GM21717 (cell line): ENCODE measurements around the gene SGCE.

Experiments used
- ATAC-seq: cut with Tn5 transposase; IDR thresholded peaks from one replicate; pipeline ENCODE4 v1.9.1; 2021; ENCODE audit warnings: mild to moderate bottlenecking, moderate library complexity; ENCODE audit not compliant: unreplicated experiment

Gene SGCE

DNA sequence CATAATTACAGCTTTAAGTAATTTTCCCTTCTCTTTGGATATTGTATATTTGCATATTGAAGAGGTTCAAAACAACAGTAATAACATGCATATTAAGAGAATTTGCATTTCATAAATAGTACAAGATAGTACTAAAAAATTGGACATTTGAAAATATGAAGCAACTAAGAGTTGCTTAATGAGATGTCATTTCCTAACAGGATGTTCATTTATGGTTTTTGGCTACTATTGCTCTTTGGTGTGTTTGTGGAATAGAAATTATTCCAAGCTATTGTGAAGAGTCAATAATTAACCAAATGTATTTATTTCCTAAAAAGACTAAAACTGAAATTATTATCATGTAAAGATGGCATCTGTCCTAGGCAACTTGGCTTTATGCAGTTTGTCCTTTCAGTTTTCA is 4.1 kb upstream of the SGCE start:
- ATAC-seq = no peak

DNA sequence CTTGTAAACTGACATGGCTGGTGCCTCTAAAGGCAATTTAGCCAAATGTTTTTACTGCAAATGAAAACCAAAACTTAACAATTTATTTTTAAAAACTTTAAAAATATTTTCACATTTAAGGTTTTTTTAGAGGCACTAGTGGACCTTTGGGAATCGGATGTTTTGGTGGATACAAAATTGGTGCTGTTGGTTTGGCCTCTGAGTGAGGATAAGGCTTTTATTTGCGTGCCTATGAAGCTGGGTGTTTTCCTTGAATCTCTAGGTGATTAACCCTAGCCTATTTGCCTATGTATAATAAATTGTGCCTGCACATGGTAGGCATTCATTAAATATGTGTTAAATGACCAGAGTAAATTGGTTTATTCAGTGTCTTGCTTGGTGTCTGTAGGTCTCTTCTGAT is 2.9 kb upstream of the SGCE start:
- no peak for ATAC-seq

DNA sequence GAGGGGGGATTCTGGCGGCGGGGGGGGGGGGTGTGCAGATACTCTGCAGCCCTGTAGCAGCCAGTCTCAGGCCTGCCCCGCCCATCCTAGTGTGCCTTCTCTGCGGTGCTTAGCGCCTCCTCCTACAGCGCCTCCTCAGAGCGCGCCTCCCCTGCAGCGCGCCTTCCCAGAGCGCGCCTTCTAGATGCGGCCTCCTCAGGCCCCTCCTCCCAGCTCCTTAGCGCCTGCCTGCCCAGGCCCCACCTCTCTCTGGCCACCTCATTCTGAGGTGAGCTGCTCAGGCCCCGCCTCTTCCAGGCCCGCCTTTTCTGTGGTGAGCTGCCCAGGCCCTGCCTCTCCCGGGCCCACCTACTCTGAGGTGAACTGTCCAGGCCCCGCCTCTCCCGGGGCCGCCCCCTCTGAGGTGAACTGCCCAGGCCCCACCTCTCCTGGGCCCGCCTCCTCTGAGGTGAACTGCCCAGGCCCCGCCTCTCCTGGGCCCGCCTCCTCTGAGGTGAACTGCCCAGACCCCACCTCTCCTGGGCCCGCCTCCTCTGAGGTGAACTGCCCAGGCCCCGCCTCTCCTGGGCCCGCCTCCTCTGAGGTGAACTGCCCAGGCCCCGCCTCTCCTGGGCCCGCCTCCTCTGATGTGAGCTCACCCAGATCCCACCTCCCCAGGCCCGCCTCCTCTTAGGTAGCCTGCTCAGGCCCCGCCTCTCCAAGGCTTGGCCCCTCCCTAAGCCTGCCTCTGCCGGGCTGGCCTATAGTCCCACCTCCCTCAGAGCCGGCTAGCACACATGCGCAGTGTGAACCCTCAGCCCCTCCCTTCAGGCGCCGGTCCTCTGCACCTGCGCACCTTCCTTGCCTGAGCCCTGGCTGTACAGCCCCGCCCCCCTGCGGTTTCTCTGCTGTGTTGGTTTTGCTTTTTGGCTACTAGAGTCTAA is 2.1 kb upstream of the SGCE start:
- ATAC-seq = peak; percentile 87

DNA sequence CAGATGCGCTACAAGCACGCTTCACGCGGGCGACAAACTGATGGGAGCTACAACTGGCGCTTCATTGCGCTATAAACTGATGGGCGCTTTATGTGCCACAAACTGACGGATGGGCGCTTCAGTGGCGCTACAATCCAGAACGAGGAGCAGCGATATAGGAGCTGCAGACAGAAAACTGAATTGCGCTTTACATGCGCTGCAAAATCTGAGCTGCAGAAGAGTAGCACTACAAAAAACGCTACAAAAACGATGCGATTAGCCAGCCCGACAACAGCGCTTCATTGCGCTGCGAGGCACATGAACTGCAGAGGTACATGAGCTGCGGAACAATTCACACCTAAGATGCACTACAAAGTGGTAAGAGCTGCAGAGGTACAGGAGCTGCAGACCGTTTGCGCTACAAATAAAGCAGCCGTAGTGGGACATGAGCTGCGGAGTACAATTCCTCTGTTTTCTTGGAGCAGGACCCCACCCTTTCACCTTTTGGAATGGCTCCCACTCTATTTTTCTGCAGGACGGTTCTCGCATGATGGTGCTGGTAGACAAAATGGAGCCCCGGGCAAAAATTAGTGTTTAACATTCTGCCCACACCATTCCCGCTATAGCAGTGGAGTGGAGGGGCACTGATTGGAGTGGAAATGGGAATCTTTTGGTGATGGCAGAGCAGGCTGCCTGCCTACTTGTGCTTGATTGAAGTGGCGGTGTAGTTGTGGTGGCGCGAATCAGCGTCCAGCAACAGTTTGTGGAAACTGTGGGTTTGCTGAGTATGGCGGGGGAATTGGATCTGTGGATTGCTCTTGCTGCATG is 1.2 kb upstream of the SGCE start:
- ATAC-seq = no peak

DNA sequence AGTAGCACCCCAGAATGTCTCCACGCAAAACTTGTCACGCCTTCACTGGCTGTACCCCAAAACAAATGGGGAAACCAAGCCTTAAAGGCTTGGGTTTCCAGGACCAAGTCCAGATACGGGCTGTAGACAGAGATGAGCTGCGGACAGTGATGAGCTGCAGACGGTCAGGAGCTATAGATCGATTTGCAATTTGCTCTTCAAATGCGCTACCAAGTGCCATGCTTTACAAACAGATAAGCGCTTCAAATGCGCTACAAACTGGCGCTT is 658 bp upstream of the SGCE start:
- no peak for ATAC-seq

DNA sequence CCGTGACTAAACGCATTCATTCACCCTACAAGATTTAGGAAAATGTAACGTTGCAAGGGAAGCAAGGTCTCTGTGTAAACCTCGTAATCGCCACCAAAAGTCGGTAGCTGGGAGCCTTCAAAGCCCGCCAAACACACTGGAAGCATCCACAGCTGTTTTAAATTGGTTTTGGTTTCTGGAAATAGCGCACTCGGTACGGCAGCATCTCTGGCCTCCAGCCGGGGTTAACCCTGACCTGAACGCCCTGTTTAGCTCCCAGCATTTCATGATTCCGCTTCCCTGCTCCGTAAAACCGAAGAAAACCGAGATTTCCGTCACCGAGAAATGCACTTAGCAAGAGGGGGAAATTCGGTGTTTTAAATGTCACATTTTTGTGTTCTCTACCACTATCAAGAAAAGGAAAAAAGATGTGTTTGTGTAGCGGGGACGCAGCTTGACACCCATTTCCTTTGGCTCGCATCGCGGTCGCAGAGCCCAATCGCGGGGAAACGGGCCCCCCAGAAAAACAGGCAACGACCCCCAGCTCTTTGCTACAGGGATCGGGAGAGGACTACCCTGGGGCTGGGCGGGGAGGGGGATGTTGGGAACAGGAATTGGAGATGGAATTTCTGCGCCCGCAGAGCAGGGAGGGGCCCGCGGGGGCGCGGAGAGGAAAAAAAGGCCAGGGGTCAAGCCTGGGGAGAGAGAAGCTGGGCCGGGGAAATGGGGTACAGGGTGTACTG is 646 bp downstream of the SGCE start:
- ATAC-seq = no peak

DNA sequence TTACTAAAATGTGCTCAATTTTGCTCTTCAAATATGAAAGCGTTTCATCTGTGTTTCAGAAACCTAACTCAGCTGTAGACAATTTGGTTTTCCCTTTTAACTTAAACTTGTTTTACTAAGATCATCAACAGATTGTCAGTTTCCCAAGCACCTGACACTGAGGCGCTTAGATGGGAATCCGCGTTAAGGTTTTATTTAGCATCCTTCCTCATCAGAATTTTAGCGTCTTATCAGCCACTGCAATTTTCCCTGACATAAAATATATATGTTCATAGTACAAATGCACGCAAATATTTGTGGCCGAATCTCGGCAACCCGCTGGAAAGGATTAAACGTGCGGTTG is 1.2 kb downstream of the SGCE start:
- ATAC-seq = no peak

DNA sequence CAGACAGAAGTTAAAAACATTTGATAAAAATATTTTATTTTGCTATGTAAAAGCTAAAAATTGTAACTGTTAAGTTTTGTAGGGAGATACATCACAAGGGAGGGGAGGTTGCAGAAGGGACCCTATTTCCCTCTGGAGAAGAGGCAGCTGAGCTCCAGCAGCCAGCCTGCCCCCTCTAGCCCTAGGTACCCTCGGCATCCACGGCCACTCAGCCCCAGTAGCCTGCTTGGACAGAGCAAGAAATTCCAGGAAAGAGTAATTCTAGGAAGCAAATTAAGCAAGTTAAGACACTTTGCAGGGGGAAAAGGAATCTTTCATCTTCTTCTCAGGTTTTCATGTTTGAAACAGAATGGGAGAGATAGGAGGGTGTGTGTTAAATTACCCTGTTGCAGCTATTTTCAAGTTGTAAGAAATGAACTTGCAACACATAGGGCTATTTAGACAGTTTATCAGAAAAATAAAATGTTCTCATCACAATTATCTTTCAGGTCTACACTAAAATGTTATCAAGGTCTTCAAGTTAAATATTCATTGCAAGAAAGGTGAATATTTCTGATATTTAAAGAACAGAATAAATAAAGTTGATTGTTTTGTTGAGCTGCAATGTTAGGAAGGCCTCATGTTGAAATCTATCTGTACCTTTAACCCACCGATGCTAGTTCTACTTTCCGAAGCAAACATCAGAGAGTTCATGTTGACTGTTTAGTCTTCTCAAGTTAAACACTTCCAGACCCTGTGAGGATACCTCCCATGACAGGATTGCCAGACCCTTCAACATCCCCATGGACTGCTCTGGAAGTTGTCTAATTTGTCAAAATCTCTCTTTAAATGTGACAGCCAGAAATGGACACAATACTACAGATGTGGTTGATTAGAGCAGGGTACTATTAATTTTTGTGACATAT is 5.5 kb downstream of the SGCE start:
- ATAC-seq = no peak

DNA sequence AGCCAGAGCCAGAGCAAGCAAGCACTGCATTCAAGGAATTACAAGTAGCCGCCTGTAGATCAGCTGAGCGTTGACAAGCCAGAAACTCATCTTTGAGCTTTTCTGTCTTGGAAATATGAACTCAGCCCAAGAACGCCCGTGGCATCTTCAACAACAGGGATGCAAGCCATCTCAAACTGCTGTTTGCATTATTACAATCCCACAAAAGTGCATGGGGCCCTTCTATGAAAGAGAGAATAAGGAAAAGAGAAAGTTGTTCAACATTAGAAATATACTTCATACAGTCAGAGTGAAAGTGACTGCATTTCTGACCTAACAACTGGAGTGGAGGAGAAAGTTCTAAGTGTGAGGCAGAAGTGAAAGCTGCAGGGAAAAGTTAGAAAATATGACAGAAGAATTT is 6.5 kb downstream of the SGCE start:
- ATAC-seq = peak; percentile 91

DNA sequence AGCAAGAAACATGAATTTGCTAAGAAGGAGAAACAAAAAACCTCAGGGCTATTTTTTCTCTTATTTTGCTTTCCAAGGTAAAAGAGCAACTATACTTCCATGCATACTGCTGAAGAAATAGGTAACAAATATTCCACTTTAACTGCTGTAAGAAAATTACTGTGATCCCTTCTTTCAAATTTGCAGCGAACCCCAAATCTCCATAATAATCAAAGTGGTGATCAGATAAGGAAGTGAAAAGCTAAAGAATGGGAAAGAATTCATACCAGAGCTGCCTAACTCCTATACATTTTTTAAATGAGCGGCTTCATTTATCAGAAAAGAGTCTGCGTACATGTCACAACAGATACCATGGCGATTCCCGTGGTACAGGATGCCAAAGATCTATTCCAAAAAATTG is 7.2 kb downstream of the SGCE start:
- no peak for ATAC-seq

DNA sequence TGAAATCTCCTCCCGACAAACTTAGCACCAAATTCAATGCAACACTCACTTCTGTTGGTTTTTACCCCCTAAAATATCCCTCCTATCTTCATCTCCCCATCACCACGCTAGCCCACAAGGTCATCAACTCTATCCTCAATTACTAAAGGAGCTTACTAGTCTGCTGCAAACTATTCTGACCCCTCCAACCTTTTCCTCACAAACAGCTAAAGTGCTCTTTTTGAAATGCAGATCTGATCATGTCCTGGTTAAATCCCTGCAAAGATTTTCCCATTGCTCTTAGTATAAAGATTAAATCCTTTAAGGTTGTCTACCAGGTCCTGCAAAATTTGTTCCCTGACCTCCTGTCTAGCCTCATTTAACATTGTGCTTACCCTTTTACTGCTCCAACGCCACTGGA is 8.6 kb downstream of the SGCE start:
- no peak for ATAC-seq

DNA sequence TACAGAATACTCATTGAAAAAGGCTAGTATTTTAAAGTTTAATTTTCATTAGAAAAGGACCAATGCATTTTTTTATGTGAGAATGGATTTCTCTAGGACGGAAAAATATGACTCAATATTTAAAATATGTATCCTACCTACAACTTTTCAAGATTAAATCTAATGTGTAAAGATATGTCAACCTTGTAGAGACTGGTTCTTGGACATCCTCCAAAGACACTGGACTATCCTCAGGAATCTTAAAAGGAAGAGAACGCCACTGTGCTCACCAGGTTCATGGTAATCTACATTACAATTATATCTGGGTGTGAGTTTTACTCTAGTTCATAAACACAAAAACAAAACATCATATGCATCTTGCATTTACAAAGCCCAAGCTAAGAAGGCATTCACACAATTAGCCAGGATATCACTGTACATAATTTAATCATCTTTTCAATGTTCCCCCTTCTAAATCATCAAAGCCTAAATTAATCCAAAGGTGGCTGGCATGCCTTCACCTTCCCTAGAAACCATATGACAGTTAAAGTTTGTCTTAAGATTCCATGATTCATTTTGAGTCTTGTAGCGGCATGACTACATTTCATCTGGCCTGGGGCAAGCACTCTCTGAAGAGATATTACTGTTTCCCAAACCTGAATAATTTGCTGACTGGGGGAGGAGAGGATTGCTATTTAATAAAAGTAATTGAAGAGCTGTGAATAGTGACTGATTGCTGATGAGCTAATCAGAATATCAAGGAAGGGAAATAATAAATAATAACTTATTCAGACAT is 12.0 kb downstream of the SGCE start:
- ATAC-seq = no peak

DNA sequence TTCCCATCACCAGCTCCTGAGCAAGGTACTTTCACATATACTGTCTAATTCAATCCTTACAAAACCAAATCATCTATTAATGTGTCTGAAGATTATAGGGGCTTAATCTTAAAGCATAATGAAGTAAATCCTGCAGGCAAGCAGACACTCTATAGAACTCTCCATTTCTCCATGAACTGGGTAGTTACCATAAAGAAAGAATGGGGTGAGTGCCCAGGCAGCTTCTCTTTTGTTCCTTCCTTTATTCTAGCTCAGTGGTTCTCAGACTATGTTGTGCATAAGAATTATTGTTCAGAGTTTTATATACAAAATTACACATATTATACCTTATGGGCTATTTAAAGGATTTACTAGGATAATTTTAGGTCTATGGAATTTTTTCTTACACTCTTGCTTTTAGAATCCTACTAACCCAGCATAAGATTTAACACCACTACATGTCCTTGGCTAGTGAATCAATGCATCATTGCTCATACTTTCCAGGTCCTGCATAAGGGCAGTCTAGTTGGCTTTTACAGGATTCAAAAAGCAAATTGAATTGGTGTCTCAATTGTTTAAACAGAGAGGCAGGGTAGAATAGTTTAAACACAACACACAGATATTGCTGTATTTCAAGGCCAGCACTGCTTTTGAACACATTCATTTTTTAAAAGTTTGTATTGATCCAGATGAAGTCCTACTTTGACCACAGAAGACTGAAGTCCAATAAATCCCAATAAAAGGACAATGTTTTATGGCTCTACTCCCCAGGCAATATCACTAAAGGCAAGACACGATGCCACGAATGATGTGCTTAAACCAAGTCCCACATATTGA is 12.9 kb downstream of the SGCE start:
- no peak for ATAC-seq

DNA sequence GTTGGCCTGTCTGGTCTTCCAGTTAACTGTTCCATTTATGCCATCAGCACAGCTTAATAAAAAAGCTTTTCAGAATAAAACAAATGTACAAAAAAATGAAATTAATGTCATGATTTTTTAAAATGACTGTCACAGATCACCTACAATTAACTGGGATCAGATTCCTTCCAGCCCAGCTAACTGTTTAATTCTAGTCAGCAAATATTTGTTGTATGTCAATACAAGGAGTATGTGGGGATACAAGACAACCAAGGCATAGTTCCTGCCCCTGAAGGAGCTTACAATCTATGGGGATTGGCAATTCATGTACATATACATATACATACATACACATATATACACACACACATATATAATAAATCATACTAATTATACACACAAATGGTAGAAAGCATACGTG is 16.5 kb downstream of the SGCE start:
- no peak for ATAC-seq

DNA sequence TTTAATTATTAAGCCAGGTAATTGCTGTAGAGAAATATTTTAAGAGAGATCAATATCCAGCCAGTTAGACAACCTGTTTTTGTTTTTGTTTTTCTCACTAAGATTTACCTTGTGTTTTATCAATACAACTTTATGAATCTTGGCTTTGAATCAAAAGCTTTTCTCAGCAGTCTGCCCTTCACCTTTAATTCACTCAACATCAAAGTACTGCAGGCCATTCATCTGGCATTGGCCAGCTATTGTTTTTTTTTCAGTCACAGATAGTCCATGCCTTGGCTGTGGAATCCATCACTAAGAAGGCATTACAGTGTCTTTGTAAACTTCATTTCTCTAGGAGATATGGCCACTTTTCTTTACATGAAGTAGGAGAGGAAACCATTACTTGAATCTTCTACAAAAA is 20.2 kb downstream of the SGCE start:
- ATAC-seq = no peak

DNA sequence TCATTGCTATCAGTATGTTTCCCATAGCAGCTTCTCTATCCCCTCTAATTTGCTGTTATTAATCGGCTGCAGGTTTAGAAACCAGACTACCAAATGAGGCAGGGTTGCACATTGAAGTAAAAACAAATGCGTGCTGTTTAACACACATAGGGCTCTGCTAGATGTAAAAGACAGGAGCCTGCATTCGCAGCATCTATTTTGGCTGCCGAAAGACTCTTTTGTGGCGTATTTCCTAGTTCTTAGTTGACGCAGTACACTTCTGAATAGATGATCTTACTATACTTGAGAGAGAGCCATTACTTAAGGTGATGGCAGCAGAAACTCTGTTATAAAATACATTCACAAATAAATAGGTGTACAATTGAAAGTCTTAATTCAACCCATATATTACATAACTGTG is 21.4 kb downstream of the SGCE start:
- ATAC-seq = no peak

DNA sequence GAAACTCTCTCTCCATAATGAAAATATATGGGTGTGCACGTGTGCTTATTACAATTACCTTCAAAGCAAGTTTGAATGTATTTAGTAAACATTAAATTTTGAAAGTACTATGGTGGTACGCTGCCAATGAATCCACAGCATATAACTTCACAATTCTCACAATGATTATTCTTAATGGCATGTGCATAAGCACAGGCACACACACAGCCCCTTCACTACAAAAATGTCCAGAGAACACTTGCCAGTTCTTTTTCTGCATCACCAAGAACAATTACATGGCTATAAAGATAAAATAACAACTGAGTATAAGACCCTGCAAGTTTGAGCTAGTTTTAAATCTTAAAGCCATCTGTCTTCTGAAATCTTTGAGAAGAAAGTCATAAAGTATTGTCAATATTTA is 22.2 kb downstream of the SGCE start:
- no peak for ATAC-seq

DNA sequence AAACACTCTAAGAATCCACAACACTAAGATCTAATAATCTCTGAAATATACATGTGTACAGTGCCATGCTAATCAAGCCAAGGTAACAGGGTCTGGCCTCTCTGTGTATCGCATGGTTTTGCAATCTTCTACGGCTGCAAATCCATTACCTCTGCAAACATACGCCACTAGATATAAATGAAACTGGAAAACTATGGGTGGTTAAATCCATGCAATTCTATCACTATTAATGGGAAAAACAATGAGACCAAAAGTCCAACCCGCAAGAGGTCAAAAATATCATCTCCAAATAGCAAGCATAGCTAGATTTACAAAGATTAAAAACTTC is 23.0 kb downstream of the SGCE start:
- ATAC-seq = no peak

DNA sequence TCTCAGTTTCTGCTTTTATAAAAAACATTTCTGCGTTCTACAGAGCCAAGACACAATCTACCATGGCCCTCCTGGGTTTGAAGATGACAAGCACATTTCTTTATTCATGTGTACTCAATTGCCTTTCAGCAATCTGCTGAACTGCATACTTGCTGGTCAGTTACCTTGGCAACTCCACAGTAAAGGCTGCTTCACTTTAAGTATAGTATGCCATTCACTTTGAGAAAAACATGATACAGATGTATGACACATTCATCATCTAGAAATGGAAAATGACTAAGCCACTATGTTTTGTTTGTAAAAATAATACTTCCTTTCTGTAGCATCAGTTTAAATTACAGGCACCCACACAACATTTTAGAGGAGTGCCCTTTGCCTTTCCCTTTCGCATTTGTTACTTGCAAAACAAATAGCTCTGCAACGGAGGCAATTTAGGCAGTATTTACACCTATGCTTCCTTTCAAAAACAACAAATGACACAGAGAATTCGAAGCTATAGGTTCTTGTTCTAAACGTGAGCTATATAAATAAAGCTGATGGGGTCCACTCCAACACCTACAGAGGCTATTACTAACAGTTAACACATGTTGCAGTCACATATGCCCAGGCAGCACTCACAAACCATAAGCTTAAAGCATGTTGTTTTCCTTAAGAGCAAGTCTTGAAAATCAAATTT is 23.5 kb downstream of the SGCE start:
- ATAC-seq = no peak
